HG02943 (cell line): ENCODE results near the gene ADGB.

Experiments
- ATAC-seq: cut with Tn5 transposase; IDR thresholded peaks from one replicate; pipeline ENCODE4 v1.9.1; 2021; ENCODE audit warnings: mild to moderate bottlenecking, low read depth, moderate library complexity; ENCODE audit not compliant: unreplicated experiment

Gene ADGB

GRCh38 chr6:146859206-146859605 lies 260.4 kb downstream of the ADGB start:
- ATAC-seq: no peak

- ATAC-seq: no peak
Observed at GRCh38 chr6:146859795-146860495, 261.2 kb downstream of the ADGB start.

- ATAC-seq: no peak
Observed at GRCh38 chr6:146860583-146860982, 261.8 kb downstream of the ADGB start.

- ATAC-seq: no peak
Observed at GRCh38 chr6:146861029-146861563, 262.3 kb downstream of the ADGB start.

- no peak for ATAC-seq
Observed at GRCh38 chr6:146861716-146862115, 262.9 kb downstream of the ADGB start.

- no peak for ATAC-seq
Observed at GRCh38 chr6:146862508-146862919, 263.7 kb downstream of the ADGB start.

GRCh38 chr6:146864300-146864699 lies 265.5 kb downstream of the ADGB start:
- no peak for ATAC-seq

GRCh38 chr6:146864885-146865284 lies 266.1 kb downstream of the ADGB start:
- no peak for ATAC-seq
